ENCODE data around the gene MBP. TPM values are rescaled to one million over a fixed set of nuclear protein-coding genes. Genes with fewer than 3 reads are reported as not detected.
A peak's percentile ranks its signal among the peaks of the same experiment; 100 is the strongest.

Gene MBP
- total RNA-seq, 1 experiment from 2014 or later, result 88.8 TPM

GRCh38 chr18:77093067-77093430 lies 39.5 kb downstream of the MBP start:
- in situ Hi-C loops (cut with HindIII; ENCODE audit: low pct_unique_long_range_greater_than_20kb, low sequenced_read_pairs), result no loop called here
- Histone ChIP-seq H3K4me3 (ENCODE audit: low read depth in 2 of 2, low read length in 2 of 2) (no peak overlapping the region), H3K36me3 (ENCODE audit: control insufficient read depth, insufficient read depth, low read length) (no peaks in the 10 kb centered on the region), H3K4me1 (ENCODE audit: control insufficient read depth, insufficient read depth, low read length) (peaks cover 52% of the 10 kb centered on the region), H3K27me3 (ENCODE audit: control insufficient read depth, insufficient read depth, low read length) (no peaks in the 10 kb centered on the region), H3K27ac (ENCODE audit: low read length) (peak overlapping the region; percentile 30; the same call in 1 of the 2 replicates), H3K9me3 (ENCODE audit: control insufficient read depth, insufficient read depth, low read depth, low read length) (no peaks in the 10 kb centered on the region)
- ChIA-PET CTCF (no interaction called here), POLR2A (no interaction called here)
- intact Hi-C loops (cut with micrococcal nuclease; ENCODE audit: unreplicated experiment), result no loop called here
- no peak for TF ChIP-seq REST (IDR thresholded peaks at IDR 0.05; ENCODE audit: insufficient read depth in 1 of 2, low read depth in 2 of 2, low read length in 1 of 2)
- no peak for TF ChIP-seq POLR2AphosphoS5 (IDR thresholded peaks at IDR 0.05; ENCODE audit: low read depth, low read length)
- no peak for TF ChIP-seq TCF7L2 (IDR thresholded peaks at IDR 0.05; ENCODE audit: low read depth, low read length)
- TF ChIP-seq SIN3A (IDR thresholded peaks at IDR 0.05; ENCODE audit: borderline replicate concordance, insufficient read depth, low read depth, low read length), result no peak
- ATAC-seq, result no peak
- no TSS peak for BruUV-seq (replicated peaks)
- no peak for DNase-seq (ENCODE audit: low read depth, low spot score)

DNA sequence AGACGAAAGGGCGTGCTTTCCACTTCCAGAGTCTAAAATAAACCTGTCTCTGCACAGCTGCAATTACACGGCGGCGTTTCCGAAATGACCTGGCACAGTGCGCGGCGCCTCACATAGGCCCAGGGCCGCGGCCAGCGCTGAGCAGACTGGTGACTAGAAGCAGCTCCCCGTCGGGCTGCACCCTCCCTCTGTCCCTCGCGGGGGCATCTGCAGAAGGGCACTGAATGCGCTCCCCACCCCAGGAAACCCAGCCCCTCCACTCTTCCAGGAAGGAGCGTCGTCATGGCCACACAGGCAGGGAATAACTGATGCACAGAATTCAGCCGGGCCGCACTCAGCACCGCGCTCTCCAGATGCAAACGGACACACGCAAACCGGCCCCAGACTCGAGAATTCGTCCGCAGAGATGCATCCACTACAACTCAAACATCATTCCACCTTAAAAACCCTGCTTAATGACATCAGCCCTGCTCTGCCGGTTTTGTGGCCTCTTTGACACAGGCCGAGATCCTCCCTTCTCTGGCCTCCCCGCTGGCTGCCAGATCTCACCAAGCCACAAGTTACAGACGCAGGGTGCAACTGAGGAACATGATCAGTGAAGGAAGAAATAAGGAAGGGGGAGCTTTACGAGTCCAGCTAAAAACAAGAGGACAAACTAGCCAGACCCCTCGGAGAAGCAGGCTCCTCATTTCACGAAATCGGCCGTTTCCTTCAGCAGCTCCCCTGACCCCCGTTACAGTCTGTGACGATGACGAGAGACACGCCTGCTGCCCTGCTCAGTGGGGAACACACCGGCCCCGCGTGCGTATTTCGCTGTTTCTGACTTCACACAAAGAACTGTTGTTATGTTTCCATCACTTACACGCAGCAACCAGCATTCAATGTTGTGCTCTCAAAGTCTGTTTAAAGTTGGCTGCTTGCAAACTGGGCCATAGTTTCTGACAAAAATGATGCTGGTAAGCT lies 40.2 kb downstream of the MBP start:
- intact Hi-C loops (cut with micrococcal nuclease; ENCODE audit: unreplicated experiment) (no loop called here), in situ Hi-C loops (cut with HindIII; ENCODE audit: low pct_unique_long_range_greater_than_20kb, low sequenced_read_pairs) (no loop called here)
- ATAC-seq (no peak), DNase-seq (ENCODE audit: low read depth, low spot score) (no peak)
- H3K27ac ChIP-seq (ENCODE audit: low read length), result peak overlapping the region; percentile 30; the same call in 1 of the 2 replicates
- ChIA-PET CTCF (no interaction called here), POLR2A (no interaction called here)
- peaks cover 50% of the 10 kb centered on the region for H3K4me1 ChIP-seq (ENCODE audit: control insufficient read depth, insufficient read depth, low read length)
- no peaks in the 10 kb centered on the region for H3K36me3 ChIP-seq (ENCODE audit: control insufficient read depth, insufficient read depth, low read length)
- no TSS peak for BruUV-seq (replicated peaks)
- H3K27me3 ChIP-seq (ENCODE audit: control insufficient read depth, insufficient read depth, low read length), result no peaks in the 10 kb centered on the region
- TF ChIP-seq POLR2AphosphoS5 (IDR thresholded peaks at IDR 0.05; ENCODE audit: low read depth, low read length) (no peak), REST (IDR thresholded peaks at IDR 0.05; ENCODE audit: insufficient read depth in 1 of 2, low read depth in 2 of 2, low read length in 1 of 2) (no peak), SIN3A (IDR thresholded peaks at IDR 0.05; ENCODE audit: borderline replicate concordance, insufficient read depth, low read depth, low read length) (no peak), TCF7L2 (IDR thresholded peaks at IDR 0.05; ENCODE audit: low read depth, low read length) (no peak), CTCF (IDR thresholded peaks at IDR 0.05) (no peak)
- H3K4me3 ChIP-seq (ENCODE audit: low read depth in 2 of 2, low read length in 2 of 2), result no peak overlapping the region
- H3K9me3 ChIP-seq (ENCODE audit: control insufficient read depth, insufficient read depth, low read depth, low read length), result no peaks in the 10 kb centered on the region
